GM18858 (cell line): ENCODE results near the gene SAP30L.
A peak's percentile ranks its signal among the peaks of the same experiment; 100 is the strongest.

Source experiments
- ATAC-seq: cut with Tn5 transposase; IDR thresholded peaks from one replicate; pipeline ENCODE4 v1.9.1; 2021; ENCODE audit not compliant: unreplicated experiment

SAP30L gene

GRCh38 chr5:154418344-154418820, 27.4 kb upstream of the SAP30L start:
- no peak for ATAC-seq

- ATAC-seq, result no peak
Observed at GRCh38 chr5:154419236-154419635, 26.6 kb upstream of the SAP30L start.

DNA sequence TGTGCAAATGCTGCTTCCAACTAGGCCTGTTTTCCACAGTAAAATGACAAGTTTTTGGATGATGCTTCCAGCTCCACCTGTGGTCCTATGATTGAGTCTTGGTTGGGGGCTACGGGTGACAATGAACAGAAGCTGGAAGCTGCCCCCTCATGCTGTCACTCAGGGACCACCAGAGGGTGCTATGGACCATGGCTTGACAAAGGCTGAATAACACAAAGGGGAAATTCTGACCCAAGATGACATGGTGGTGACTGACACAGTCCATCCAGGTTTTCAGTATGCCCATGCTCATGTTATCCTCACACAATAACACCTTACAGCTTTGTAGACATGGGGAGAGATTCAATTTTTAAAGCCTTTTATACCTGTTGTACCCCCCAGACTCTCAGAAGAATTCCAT, 23.9 kb upstream of the SAP30L start:
- ATAC-seq, result no peak

DNA sequence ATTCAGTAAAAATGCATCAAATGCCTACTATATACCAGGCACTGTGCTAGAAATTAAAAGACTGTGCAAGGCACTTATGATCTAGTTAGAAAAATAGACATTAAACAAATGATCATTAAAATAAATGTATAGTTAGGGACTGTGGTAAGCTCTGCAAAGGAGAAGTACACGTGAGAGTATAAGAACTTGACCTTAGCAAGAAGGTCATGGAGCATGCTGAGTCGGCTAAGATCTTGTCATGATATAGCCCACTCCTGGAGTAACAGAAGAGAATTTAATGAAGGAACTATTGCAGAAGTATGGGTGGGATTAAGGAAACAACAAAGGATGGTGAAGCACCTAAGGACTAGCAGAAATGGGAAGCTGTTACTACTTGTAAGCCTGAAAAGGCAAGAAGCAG, 23.5 kb upstream of the SAP30L start:
- no peak for ATAC-seq

GRCh38 chr5:154428208-154428607, 17.6 kb upstream of the SAP30L start:
- no peak for ATAC-seq

GRCh38 chr5:154429341-154429740, 16.5 kb upstream of the SAP30L start:
- ATAC-seq, result no peak

DNA sequence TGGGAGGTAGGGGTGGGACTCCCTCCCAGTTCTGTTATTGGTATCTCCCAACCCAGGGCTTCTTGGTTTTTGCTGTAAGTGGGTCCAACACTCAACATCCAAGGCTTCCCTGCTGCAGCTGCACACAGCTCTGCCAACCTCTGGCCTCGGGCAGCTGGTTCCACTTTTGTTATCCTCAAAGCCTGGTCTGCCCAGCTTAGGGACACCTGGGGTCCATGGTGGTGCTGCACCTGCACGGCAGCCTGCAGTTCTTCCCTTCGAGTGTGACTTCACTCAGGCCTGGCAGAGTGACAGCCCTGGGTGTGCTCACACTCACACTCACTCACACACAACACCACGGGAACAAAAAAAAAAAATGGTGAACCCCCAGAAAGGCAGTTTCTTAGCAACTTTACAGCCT, 15.3 kb upstream of the SAP30L start:
- no peak for ATAC-seq

DNA sequence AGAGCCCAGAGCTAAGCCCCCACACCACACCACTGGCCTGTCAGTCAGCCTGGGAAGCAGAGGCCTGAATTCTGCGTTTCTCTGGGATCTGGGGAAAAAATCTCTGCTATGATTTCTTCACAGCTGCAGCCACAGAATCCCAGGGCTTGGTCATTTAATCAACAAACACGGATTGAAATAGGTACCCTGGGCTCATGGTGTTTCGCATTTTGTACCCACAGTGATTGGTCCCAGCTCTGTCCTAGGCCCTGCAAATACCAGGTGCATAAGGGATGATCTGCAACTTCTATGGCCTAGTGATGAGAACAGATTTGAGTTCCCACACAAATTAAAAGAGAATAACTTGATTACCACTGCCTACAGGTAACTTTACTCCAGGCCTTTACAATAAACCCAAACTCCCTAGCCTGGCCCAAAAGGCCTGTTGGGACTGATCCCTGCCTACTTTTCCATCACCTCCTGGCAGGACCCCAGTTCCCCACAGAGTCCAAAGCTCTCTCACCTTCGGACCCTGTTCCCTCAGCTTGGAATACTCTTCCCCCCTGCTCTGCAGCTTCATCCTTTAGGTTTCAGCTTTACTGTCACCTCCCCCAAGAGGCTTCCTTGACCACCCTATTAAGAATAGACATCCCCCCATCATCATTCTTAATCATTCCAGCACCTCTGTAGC, 14.7 kb upstream of the SAP30L start:
- ATAC-seq, result no peak

- no peak for ATAC-seq
Observed at GRCh38 chr5:154435226-154435625, 10.6 kb upstream of the SAP30L start.

GRCh38 chr5:154437281-154437965, 8.4 kb upstream of the SAP30L start:
- no peak for ATAC-seq

- no peak for ATAC-seq
Observed at GRCh38 chr5:154440540-154440939, 5.3 kb upstream of the SAP30L start.

- no peak for ATAC-seq
Observed at GRCh38 chr5:154442801-154443200, 3.0 kb upstream of the SAP30L start.

DNA sequence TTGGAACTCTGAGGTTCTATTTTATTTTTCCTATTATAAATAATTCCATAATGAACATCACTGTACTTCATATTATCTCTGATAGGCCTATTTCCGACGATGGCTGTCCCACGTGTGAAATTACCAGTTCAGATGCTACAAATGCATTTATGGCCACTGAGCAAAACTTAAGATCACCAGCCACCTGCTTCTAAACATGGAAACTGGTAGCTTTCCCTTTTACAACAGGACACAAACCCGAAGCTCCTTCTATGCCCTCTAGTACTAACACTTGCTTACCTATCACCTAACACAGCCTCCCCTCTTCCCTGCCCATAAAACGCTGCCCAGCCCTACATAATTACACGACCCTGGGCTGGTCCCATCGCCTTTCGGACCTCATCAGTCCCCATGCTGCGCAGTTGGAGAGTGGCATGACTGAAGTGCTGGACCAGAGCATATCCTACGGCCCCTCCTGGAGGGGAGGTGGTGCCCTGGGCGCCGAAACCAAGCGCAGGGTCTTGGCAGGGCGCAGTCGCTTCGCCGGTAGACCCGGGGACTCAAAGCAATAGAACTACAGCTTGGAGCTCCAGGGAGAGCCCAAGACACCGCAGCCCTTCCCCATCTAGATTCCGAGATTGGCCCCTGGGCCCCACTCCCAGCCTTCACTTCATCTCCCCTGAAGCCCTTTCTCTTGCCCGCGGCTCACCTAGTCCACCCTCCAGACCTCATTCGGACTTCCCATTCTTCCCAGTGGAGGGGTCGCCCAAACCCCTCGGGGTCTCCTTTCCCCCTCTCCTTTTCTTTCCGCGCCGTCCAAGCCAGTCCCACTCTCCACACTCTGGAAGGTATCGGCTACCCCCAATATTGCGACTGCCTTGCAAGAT, 1.0 kb upstream of the SAP30L start:
- ATAC-seq, result no peak

- peak; percentile 0 for ATAC-seq
Observed at GRCh38 chr5:154446195-154447088, 645 bp downstream of the SAP30L start.

- no peak for ATAC-seq
Observed at GRCh38 chr5:154447089-154447725, 1.4 kb downstream of the SAP30L start.

DNA sequence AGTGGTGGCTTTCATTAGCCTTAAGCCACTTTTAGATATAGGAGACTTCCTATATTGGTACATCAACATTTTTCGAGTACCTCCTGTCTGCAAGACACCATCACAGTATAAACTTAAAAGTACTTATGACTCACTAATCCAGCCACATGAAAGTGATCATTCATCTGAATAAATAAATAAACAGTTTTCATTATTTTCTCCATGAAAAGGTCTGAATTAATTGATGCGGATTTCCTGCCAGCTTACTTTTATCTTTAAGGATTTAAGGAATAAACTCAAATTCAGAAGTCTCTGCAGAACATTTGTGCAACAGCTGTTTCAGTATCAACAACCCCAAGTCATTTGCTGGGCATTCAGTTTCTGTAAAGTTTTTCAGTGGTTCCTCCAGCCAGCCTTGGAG, 4.0 kb downstream of the SAP30L start:
- ATAC-seq, result no peak

GRCh38 chr5:154451957-154452356, 6.2 kb downstream of the SAP30L start:
- ATAC-seq, result no peak

DNA sequence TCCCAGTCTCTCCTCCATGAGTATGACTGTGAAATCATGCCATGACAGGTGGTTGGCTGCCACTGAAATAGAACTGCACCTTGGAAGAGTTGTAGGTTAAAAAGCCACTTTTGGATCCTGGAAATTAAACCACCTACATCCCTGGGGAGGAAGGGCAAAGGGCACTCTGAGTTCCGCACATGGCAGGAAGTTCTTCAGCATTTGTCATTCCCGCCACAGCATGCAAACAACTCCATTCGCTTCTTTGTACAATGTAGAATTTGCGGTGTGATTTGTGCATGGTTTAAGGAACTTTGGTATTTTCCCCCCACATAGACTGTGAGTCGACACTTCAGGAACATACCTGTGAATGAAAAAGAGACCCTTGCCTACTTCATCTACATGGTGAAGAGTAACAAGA, 9.8 kb downstream of the SAP30L start:
- no peak for ATAC-seq

DNA sequence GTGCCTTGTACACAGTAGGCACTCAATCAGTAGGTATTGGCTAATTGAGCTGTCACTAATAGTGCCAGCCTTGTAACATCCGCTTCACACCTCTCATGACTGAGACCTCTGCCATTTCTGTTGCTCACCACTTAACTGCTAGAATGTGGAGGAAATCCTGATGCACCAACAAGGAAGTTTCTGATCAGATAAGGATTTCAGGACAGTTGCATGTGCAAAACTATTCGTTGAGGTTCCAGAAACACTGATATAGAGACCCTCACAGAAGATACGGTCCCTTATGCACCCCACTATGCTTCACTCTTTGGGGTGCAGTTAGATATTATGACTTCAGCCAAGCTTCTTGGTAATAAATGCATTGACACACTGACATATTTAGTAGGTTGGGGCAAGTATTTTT, 10.7 kb downstream of the SAP30L start:
- no peak for ATAC-seq

GRCh38 chr5:154459015-154459414, 13.2 kb downstream of the SAP30L start:
- ATAC-seq, result no peak
